PC-9 (cell line): ENCODE measurements around the gene MYH3. TPM values are rescaled to one million over a fixed set of nuclear protein-coding genes. Genes with fewer than 3 reads are reported as not detected.

Experiments used
- BruUV-seq: library from RNA; stranded (reverse); fragments of 400-500 nt; replicated peaks from 2 replicates; lab custom pipeline; 2021; lab: Mats Ljungman, UMichigan
- CTCF ChIA-PET: fragments of 300-600 bp; sonication (Branson Sonifier 250); formaldehyde crosslinking; loops from one replicate; lab custom pipeline; 2022; ENCODE audit warnings: antibody characterized with exemption; lab: Charles Lee
- POLR2A ChIA-PET: fragments of 300-600 bp; sonication (Branson Sonifier 250); formaldehyde crosslinking; loops from one replicate; lab custom pipeline; 2022; ENCODE audit warnings: antibody characterized with exemption; ENCODE audit not compliant: unreplicated experiment; lab: Charles Lee
- DNase-seq, 2 experiments: peaks; one replicate each; pipeline versions ENCODE4 v3.0.0 to v3.0.0-alpha.2; 2015 to 2022; ENCODE audit warnings: mixed read lengths in 1 of 2
- H2AFZ ChIP-seq: fragments of 200-600 bp; sonication (generic); 2 replicates; pipeline ENCODE4 v1.8.1; 2017; ENCODE audit warnings: antibody characterized with exemption
- H3F3A ChIP-seq: fragments of 200-600 bp; sonication (generic); 2 replicates; pipeline ENCODE4 v1.8.1; 2017; ENCODE audit warnings: antibody characterized with exemption, mild to moderate bottlenecking, low read depth; ENCODE audit not compliant: insufficient read depth
- H3K27ac ChIP-seq: fragments of 200-600 bp; sonication (generic); 2 replicates; pipeline ENCODE4 v1.6.1; 2016; ENCODE audit warnings: mixed run types
- H3K27me3 ChIP-seq: fragments of 200-600 bp; sonication (generic); 2 replicates; pipeline ENCODE4 v1.6.1; 2016; ENCODE audit warnings: low read depth, mixed run types; ENCODE audit not compliant: insufficient read depth
- H3K36me3 ChIP-seq: fragments of 200-600 bp; sonication (generic); 2 replicates; pipeline ENCODE4 v1.6.1; 2016; ENCODE audit warnings: low read depth, mixed run types
- H3K4me1 ChIP-seq: fragments of 200-600 bp; sonication (generic); replicated peaks from 2 replicates; pipeline ENCODE4 v1.6.1; 2016; ENCODE audit warnings: mixed run types; ENCODE audit not compliant: insufficient read depth
- H3K4me2 ChIP-seq: fragments of 200-600 bp; sonication (generic); 2 replicates; pipeline ENCODE4 v1.6.1; 2017; ENCODE audit warnings: mixed run types
- H3K4me3 ChIP-seq: fragments of 200-600 bp; sonication (generic); 2 replicates; pipeline ENCODE4 v1.6.1; 2016; ENCODE audit warnings: mixed run types
- H3K79me2 ChIP-seq: fragments of 200-600 bp; sonication (generic); 2 replicates; pipeline ENCODE4 v1.6.1; 2017; ENCODE audit warnings: low read depth, mixed run types
- H3K9me2 ChIP-seq: fragments of 200-600 bp; sonication (generic); 2 replicates; pipeline ENCODE4 v1.8.1; 2017; ENCODE audit warnings: mild to moderate bottlenecking; ENCODE audit not compliant: insufficient read depth
- H3K9me3 ChIP-seq: fragments of 200-600 bp; sonication (generic); 2 replicates; pipeline ENCODE4 v1.8.1; 2016; ENCODE audit warnings: low read depth; ENCODE audit not compliant: insufficient read depth
- H4K20me1 ChIP-seq: fragments of 200-600 bp; sonication (generic); 2 replicates; pipeline ENCODE4 v1.8.1; 2017; ENCODE audit not compliant: insufficient read depth
- EZH2 ChIP-seq: fragments of 200-600 bp; sonication (generic); IDR thresholded peaks from 2 replicates; pipeline ENCODE4 v1.8.0; 2017; ENCODE audit warnings: antibody characterized with exemption, low read depth
- intact Hi-C: fragments of 100-400 bp; cut with micrococcal nuclease; formaldehyde crosslinking; loops from one replicate; pipeline ENCODE4 v1.10.0; 2022; ENCODE audit not compliant: unreplicated experiment
- total RNA-seq: library from RNA; stranded (reverse); gene quantifications from 2 replicates; pipeline ENCODE4 v1.2.3, GENCODE V29; 2021
- TF ChIP-seq, protein P1 (sequence below): fragments of 200-600 bp; sonication (generic); conservative IDR thresholded peaks from 2 replicates; pipeline ENCODE4 v1.6.1; 2017; ENCODE audit warnings: mixed run types, antibody characterized with exemption, mild to moderate bottlenecking, moderate library complexity

MYH3 gene
- total RNA-seq, 1 experiment from 2014 or later = 0.07 TPM

DNA sequence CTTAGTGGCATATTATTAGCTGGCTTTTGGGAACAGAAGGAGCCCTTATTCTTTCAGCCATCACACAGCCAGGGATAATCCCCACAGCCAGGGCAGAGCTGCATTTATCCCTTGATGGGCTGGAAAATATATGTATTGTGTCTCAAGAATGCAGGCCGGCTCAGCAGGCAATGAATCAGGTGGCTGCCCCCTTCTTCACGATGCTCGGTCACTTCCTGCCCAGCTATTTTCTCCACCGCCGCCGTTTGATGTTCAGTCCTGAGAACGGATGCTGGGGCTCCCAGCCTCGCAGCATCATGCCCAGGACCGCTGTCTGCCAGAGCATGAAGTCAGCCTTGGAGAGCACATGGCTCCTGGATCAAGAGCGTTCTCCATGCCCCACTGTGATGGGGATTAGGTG lies 4.3 kb upstream of the MYH3 start:
- no peaks in the 10 kb centered on the region for H3K36me3 ChIP-seq
- no peak overlapping the region for H3K4me2 ChIP-seq
- ChIA-PET POLR2A (no interaction called here), CTCF (no interaction called here)
- H3K4me3 ChIP-seq = no peak overlapping the region
- H3K79me2 ChIP-seq = no peaks in the 10 kb centered on the region
- H3F3A ChIP-seq = no peaks in the 10 kb centered on the region
- intact Hi-C loops = no loop called here
- no peak for TF ChIP-seq EZH2
- TF ChIP-seq, protein P1, sequence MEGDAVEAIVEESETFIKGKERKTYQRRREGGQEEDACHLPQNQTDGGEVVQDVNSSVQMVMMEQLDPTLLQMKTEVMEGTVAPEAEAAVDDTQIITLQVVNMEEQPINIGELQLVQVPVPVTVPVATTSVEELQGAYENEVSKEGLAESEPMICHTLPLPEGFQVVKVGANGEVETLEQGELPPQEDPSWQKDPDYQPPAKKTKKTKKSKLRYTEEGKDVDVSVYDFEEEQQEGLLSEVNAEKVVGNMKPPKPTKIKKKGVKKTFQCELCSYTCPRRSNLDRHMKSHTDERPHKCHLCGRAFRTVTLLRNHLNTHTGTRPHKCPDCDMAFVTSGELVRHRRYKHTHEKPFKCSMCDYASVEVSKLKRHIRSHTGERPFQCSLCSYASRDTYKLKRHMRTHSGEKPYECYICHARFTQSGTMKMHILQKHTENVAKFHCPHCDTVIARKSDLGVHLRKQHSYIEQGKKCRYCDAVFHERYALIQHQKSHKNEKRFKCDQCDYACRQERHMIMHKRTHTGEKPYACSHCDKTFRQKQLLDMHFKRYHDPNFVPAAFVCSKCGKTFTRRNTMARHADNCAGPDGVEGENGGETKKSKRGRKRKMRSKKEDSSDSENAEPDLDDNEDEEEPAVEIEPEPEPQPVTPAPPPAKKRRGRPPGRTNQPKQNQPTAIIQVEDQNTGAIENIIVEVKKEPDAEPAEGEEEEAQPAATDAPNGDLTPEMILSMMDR = no peak
- H3K27ac ChIP-seq = no peak overlapping the region
- no peak overlapping the region for H2AFZ ChIP-seq
- no peaks in the 10 kb centered on the region for H3K4me1 ChIP-seq
- no TSS peak for BruUV-seq
- no peak for DNase-seq
- no peaks in the 10 kb centered on the region for H4K20me1 ChIP-seq
- no peaks in the 10 kb centered on the region for H3K9me3 ChIP-seq
- H3K27me3 ChIP-seq = 0 out of 2 replicates have a peak, but pooled peaks cover 2% of the 10 kb centered on the region
- no peaks in the 10 kb centered on the region for H3K9me2 ChIP-seq

DNA sequence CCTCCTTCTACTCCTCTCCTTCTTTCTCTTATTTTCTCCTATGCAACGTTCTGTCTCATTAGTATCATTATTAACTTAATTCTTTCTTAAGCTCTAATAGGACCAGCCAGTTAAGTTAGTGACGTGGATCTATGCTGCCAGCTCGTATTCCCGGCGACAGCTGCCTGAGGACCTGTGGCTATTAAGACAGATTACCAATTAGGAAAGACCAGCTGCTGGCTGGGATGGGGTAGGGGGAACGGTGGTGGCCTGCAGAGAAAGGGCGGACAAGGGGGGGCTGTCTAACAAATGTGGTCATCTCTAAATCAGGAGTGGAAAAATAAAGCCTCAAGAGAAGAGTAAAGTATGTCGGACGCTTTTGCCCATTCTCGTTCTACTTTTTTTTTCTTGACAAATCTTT lies 770 bp upstream of the MYH3 start:
- no TSS peak for BruUV-seq
- DNase-seq = no peak
- H3K9me2 ChIP-seq = no peaks in the 10 kb centered on the region
- no peak overlapping the region for H3K27ac ChIP-seq
- no peak for TF ChIP-seq EZH2
- TF ChIP-seq, protein P1 = no peak
- no peak overlapping the region for H3K4me2 ChIP-seq
- H3K4me1 ChIP-seq = no peaks in the 10 kb centered on the region
- no peaks in the 10 kb centered on the region for H3K9me3 ChIP-seq
- intact Hi-C loops = no loop called here
- H3K27me3 ChIP-seq = peaks cover 24% of the 10 kb centered on the region
- H3K79me2 ChIP-seq = no peaks in the 10 kb centered on the region
- no peak overlapping the region for H3K4me3 ChIP-seq
- no peaks in the 10 kb centered on the region for H3K36me3 ChIP-seq
- ChIA-PET POLR2A (no interaction called here), CTCF (no interaction called here)
- no peaks in the 10 kb centered on the region for H4K20me1 ChIP-seq
- H3F3A ChIP-seq = no peaks in the 10 kb centered on the region
- H2AFZ ChIP-seq = no peak overlapping the region

DNA sequence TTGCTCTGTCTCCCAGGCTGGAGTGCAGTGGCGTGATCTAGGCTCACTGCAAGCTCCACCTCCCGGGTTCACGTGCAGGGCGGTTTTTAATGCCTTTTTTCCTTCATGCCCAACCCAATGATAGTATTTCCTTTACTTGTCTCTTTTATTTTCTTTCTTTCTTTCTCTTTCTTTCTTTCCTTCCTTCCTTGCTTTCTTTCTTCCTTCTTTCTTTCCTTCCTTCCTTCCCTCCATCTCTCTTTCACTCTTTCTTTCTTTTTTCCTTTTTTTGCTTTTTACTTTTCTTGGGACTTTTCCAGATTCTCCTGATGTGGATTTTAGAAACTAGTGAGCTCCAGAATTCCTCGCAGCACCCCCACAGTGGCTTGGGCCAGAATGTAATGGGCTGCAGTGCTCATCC lies 3.1 kb downstream of the MYH3 start:
- Histone ChIP-seq H3K4me1 (no peaks in the 10 kb centered on the region), H3K27me3 (peaks cover 46% of the 10 kb centered on the region), H2AFZ (no peak overlapping the region), H3K27ac (no peak overlapping the region), H3K79me2 (no peaks in the 10 kb centered on the region), H3K9me2 (no peaks in the 10 kb centered on the region), H3K4me3 (no peak overlapping the region), H3K9me3 (no peaks in the 10 kb centered on the region), H4K20me1 (no peaks in the 10 kb centered on the region), H3K4me2 (no peak overlapping the region), H3K36me3 (no peaks in the 10 kb centered on the region), H3F3A (no peaks in the 10 kb centered on the region)
- BruUV-seq = no TSS peak
- POLR2A ChIA-PET = no interaction called here
- CTCF ChIA-PET = interaction anchor here (0.7 kb wide), 1 partner anchor 428 kb away, joined by 3 read pairs; no protein-coding TSS in a partner anchor
- no peak for DNase-seq
- intact Hi-C loops = no loop called here
- TF ChIP-seq, protein P1 = no peak
- TF ChIP-seq EZH2 = no peak
